HUES64 (cell line): ENCODE data around the gene EXOC6B.
A peak's percentile ranks its signal among the peaks of the same experiment; 100 is the strongest.

Experiments used
- H3K27ac ChIP-seq: 2 replicates; pipeline ENCODE4 v1.7.0; 2013; ENCODE audit warnings: low read depth, low read length, inconsistent platforms
- H3K27me3 ChIP-seq: 2 replicates; pipeline ENCODE4 v1.6.1; 2013; ENCODE audit warnings: mild to moderate bottlenecking, low read length; ENCODE audit not compliant: insufficient read depth
- H3K36me3 ChIP-seq: 2 replicates; pipeline ENCODE4 v1.6.1; 2013; ENCODE audit warnings: mild to moderate bottlenecking, low read length; ENCODE audit not compliant: insufficient read depth
- H3K4me1 ChIP-seq: 2 replicates; pipeline ENCODE4 v1.6.1; 2013; ENCODE audit warnings: mild to moderate bottlenecking, low read length, moderate library complexity; ENCODE audit not compliant: insufficient read depth
- H3K4me3 ChIP-seq: 2 replicates; pipeline ENCODE4 v1.5.1; 2013; ENCODE audit warnings: mild to moderate bottlenecking, low read length, moderate library complexity
- H3K9ac ChIP-seq: 2 replicates; pipeline ENCODE4 v1.6.1; 2013; ENCODE audit warnings: mild to moderate bottlenecking, low read depth, low read length
- H3K9me3 ChIP-seq: 2 replicates; pipeline ENCODE4 v1.6.1; 2013; ENCODE audit warnings: low read depth, low read length; ENCODE audit not compliant: insufficient read depth
- WGBS: fragments of 150-250, 120-280 bp; methylation state at CpG from one replicate; pipeline ENCODE4 v1.1.7; 2013; ENCODE audit warnings: missing lambda C conversion rate; 5-methylcytosine and 5-hydroxymethylcytosine counted together

EXOC6B gene

DNA sequence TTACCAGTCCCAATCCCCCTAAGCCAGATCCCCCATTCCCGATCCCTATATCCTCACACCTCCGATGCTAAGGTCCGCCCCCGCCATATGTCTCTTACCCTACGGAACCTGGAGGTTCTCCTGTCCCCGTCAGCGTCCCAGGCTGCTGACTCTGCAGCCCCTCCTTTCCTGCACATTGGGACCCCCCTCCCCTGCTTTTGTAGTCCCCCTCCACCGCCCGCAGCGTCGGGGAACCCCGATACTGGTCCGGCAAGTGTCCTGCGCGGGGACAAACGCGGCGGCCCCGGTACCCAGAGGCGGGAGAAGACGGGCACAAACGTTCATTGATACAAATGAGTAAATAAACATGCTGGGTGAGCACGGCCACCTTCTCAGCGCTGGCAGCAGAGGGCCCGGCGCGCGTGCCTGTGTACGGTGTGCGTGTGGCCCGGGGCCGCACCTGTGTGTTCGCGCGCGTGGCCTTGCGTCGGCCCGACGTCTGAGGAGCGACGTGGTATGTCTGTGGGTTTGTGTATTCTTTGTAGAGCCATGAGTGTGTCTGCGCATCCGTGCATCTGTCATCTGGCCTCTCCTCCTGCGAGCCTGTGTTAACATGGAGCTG is 676.2 kb downstream of the EXOC6B start:
- Histone ChIP-seq H3K9me3 (no peaks in the 10 kb centered on the region), H3K27me3 (peaks cover 71% of the 10 kb centered on the region), H3K4me1 (peaks cover 10% of the 10 kb centered on the region), H3K9ac (no peak overlapping the region), H3K27ac (no peak overlapping the region), H3K4me3 (peak overlapping the region; percentile 60), H3K36me3 (no peaks in the 10 kb centered on the region)
- 3% methylated on average over 45 of the region's 45 CpGs for WGBS

- H3K4me3 ChIP-seq: peak overlapping the region; percentile 60
- 1% methylated on average over 52 of the region's 65 CpGs for WGBS
- H3K9me3 ChIP-seq: no peaks in the 10 kb centered on the region
- peaks cover 10% of the 10 kb centered on the region for H3K4me1 ChIP-seq
- no peaks in the 10 kb centered on the region for H3K36me3 ChIP-seq
- H3K27me3 ChIP-seq: peaks cover 77% of the 10 kb centered on the region
- no peak overlapping the region for H3K27ac ChIP-seq
- no peak overlapping the region for H3K9ac ChIP-seq
Observed at GRCh38 chr2:72148837-72149555, 676.8 kb downstream of the EXOC6B start.

DNA sequence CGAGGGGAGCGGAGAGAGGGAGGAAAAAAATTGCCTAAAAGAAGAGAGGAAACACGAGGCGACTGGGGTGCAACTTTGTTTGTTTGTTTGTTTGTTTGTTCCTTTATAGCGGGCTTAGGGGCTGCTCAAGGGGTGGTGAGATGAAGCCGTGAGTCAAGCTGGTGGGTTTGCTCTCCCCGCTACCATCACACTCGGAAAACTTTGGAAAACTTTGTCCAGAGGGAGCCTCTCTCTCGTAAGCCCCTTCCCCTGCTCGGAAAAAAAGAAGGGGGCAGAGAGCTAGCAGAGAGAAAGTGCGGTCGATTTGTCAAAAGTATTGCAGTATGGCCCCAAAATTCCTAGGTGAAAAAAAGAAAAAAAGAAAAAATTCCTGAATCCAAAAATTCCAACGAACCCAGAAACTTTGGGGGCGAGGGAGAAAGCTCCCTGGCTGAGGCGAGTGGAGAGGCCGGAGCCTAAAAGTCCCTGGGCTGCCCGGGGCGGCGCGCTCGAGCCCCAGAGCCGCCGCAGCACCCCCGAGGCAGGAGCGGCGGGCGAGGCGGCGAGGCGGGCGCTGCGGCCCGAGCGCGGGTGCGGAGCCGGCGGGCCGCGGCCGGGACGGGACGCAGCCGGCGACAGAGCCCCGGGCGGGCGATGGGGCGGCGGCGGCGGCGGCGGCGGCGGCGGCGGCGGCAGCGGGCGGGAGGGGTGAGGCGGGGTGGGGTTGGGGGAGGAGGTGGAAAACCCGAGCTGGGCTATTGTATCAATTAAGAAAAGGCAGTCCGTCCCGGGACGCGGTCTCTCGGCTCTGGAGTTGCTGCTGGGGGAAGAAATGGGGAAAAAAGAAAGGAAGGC is 677.6 kb downstream of the EXOC6B start:
- under 1% methylated on average over 57 of the region's 68 CpGs for WGBS
- Histone ChIP-seq H3K9ac (no peak overlapping the region), H3K4me3 (peak overlapping the region; percentile 60), H3K27me3 (peaks cover 85% of the 10 kb centered on the region), H3K9me3 (no peaks in the 10 kb centered on the region), H3K27ac (no peak overlapping the region), H3K36me3 (no peaks in the 10 kb centered on the region), H3K4me1 (peaks cover 10% of the 10 kb centered on the region)

DNA sequence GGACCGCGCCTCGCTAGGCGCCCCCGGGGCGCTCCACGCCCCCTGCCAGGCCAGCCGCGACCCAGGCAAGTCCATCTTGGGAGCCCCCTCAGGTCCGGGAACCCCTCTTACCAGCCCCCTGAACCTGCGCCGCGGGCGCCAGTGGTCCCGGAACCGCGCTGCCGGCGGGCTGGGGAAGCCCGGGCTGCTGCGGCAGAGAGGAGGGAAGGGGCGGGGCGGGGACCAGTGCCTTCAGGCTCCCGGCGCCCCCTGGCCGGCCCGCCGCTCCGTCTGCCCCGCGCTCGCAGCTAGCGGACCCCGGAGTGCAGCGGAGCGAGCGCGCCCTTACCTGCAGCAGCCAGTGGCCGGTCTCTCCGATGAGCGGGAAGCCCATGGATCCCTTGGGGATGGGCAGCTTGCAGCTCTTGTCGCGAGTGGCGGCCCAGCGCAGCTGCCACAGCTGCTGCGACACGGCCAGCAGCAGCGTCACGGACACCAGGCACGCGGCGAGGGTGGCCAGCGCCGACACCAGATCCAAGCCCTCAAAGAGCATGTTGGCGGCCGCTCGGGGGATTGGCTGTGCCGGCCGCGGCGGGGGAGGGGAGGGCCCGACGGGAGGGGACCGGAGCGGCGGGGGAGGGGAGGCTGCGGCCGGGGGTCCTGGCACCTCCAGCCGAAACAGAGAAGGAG is 678.4 kb downstream of the EXOC6B start, which contains the start of gene CYP26B1:
Gene CYP26B1, minus strand, starts transcription at position 560 of the 669 bp plus-strand sequence. Its CDS starts 28 bp downstream, at position 532.
- Histone ChIP-seq H3K27ac (no peak within 1 kb of the TSS), H3K9ac (no peak within 1 kb of the TSS), H3K4me3 (peak within 1 kb of the TSS; percentile 67), H3K9me3 (no peaks in the 10 kb centered on the region), H3K36me3 (no peaks in the 10 kb centered on the region), H3K27me3 (peaks cover 93% of the 10 kb centered on the region), H3K4me1 (peaks cover 15% of the 10 kb centered on the region)
- under 1% methylated on average over 69 of the region's 69 CpGs for whole genome bisulfite sequencing

GRCh38 chr2:72146347-72147302 is 679.2 kb downstream of the EXOC6B start:
- Histone ChIP-seq H3K36me3 (no peaks in the 10 kb centered on the region), H3K4me1 (peaks cover 18% of the 10 kb centered on the region), H3K9ac (no peak overlapping the region), H3K27ac (no peak overlapping the region), H3K9me3 (no peaks in the 10 kb centered on the region), H3K4me3 (peak overlapping the region; percentile 67), H3K27me3 (peaks cover 98% of the 10 kb centered on the region)
- 1% methylated on average over 58 of the region's 58 CpGs for WGBS

GRCh38 chr2:72145658-72146329 is 680.0 kb downstream of the EXOC6B start:
- Histone ChIP-seq H3K4me3 (peak overlapping the region; percentile 67), H3K4me1 (peaks cover 18% of the 10 kb centered on the region)

DNA sequence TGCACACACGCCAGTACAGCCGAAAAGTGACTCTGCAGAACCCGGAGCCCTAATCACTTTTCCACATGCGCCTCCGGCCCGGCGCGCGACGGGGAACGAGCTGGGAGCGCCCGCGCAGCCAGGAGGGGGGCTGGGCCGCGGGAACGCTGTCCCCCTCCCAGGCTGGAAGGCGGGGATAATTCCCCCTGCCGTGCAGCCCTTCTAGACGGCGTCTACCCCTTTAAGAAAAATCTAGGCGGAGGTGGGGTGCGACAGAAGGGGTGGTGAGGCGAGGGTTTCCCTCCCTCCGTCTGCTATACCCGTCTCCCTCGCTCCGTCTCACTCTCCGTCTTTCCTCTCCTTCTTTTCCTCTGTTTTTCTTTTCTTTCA is 680.6 kb downstream of the EXOC6B start:
- H3K9me3 ChIP-seq: no peaks in the 10 kb centered on the region
- H3K27me3 ChIP-seq: peaks cover 98% of the 10 kb centered on the region
- H3K4me3 ChIP-seq: peak overlapping the region; percentile 67
- no peak overlapping the region for H3K27ac ChIP-seq
- no peak overlapping the region for H3K9ac ChIP-seq
- peaks cover 18% of the 10 kb centered on the region for H3K4me1 ChIP-seq
- H3K36me3 ChIP-seq: no peaks in the 10 kb centered on the region
- WGBS: 0% methylated on average over 28 of the region's 29 CpGs

More at GRCh38 chr2:72145658-72146329, 680.0 kb downstream of the EXOC6B start:
- Histone ChIP-seq H3K27ac (no peak overlapping the region), H3K9me3 (no peaks in the 10 kb centered on the region), H3K9ac (no peak overlapping the region), H3K36me3 (no peaks in the 10 kb centered on the region), H3K27me3 (peaks cover 98% of the 10 kb centered on the region)
- WGBS: 2% methylated on average over 28 of the region's 33 CpGs

DNA sequence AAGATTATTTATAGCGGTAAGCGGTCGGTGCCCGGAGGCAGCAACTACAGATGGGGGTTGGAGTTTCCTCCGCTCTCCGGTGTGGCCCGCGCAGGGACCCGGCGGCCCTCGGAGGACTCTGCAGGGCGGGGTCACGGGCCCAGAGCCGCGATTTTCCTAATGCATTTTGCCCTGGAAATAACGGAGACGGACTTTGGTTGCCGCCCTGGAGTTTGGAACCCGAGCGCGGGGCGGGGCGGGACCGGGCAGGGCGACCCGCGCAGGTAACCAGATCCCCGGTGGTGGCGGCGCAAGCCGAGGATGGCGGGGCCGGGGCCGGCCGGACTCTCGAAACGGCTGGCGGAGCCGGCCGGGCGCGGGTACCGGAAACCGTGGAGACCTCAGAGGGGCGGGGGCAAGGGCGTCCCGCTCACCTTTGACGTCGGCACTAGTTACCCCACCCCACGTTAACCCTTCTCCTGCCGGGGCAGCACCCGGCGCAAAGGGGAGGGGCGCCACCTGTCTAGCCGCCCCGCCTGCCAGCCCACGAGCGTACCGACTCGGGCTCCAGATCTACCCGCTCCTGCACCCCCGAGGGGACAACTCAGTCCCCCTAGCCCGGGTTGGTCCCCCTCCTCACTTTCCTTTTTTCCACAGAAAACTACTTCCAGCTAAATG is 681.1 kb downstream of the EXOC6B start:
- Histone ChIP-seq H3K27ac (no peak overlapping the region), H3K9ac (no peak overlapping the region), H3K9me3 (no peaks in the 10 kb centered on the region), H3K36me3 (no peaks in the 10 kb centered on the region), H3K4me1 (peaks cover 13% of the 10 kb centered on the region), H3K27me3 (peaks cover 98% of the 10 kb centered on the region), H3K4me3 (peak overlapping the region; percentile 67)
- WGBS: under 1% methylated on average over 63 of the region's 63 CpGs

DNA sequence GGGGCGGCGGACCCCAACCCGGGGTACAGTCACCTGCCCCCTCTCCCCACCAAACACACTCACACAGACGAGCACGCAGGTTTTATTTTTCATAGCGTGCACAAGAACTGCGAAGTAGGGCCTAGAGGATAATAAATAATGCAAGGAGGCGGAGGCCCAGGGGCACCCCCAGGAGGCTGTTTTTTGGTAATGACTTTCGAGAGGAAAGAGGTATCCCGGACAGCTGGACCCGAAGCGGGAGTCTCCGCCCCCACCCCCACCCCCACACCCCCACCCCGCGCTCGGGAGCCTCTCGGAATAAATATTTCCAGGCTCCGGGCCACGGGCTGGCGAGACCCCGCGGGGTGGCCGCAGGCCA is 681.6 kb downstream of the EXOC6B start:
- no peaks in the 10 kb centered on the region for H3K9me3 ChIP-seq
- peaks cover 98% of the 10 kb centered on the region for H3K27me3 ChIP-seq
- peaks cover 12% of the 10 kb centered on the region for H3K4me1 ChIP-seq
- no peak overlapping the region for H3K9ac ChIP-seq
- H3K36me3 ChIP-seq: no peaks in the 10 kb centered on the region
- no peak overlapping the region for H3K27ac ChIP-seq
- peak overlapping the region; percentile 67 for H3K4me3 ChIP-seq
- WGBS: 1% methylated on average over 17 of the region's 23 CpGs
